Pons (tissue), 1 donor: ENCODE measurements around the gene EMC8.
"Not testable (repeated sequence)": the region's sequence is repeated elsewhere in the genome, so short reads cannot be mapped to it uniquely, and the experiment has no call there.

ENCODE experiments used
- DNase-seq: peaks from one replicate; pipeline ENCODE4 v3.0.0-alpha.2; 2016; ENCODE audit warnings: low spot score

The EMC8 gene

GRCh38 chr16:85799497-85800320, at the start of gene EMC8, which contains the start of gene COX4I1:
Gene EMC8 (minus strand): TSS chr16:85799544. CDS start chr16:85799295, 249 bp downstream.
Gene COX4I1 (plus strand): TSS chr16:85799695. CDS start chr16:85801206, 1,511 bp downstream.
- DNase-seq: peak; percentile 82

- DNase-seq: no peak
These were observed 49.6 kb upstream of the EMC8 start for GRCh38 chr16:85848986-85849385.

GRCh38 chr16:85847681-85848601, 48.6 kb upstream of the EMC8 start:
- DNase-seq: no peak

- no peak for DNase-seq
These were observed 47.7 kb upstream of the EMC8 start for GRCh38 chr16:85847036-85847435.

- no peak for DNase-seq
These were observed 47.1 kb upstream of the EMC8 start for GRCh38 chr16:85846461-85846860.

- DNase-seq: no peak
These were observed 45.9 kb upstream of the EMC8 start for GRCh38 chr16:85845266-85845665.

GRCh38 chr16:85844786-85845185, 45.4 kb upstream of the EMC8 start:
- no peak for DNase-seq

GRCh38 chr16:85844169-85844481, 44.8 kb upstream of the EMC8 start:
- DNase-seq: no peak

- DNase-seq: no peak
These were observed 44.3 kb upstream of the EMC8 start for GRCh38 chr16:85843471-85844168.

GRCh38 chr16:85842848-85843247, 43.5 kb upstream of the EMC8 start:
- DNase-seq: no peak

GRCh38 chr16:85842435-85842834, 43.1 kb upstream of the EMC8 start:
- no peak for DNase-seq

GRCh38 chr16:85840801-85841200, 41.5 kb upstream of the EMC8 start:
- DNase-seq: no peak

- DNase-seq: no peak
These were observed 41.1 kb upstream of the EMC8 start for GRCh38 chr16:85840395-85840794.

GRCh38 chr16:85839681-85840240, 40.4 kb upstream of the EMC8 start:
- no peak for DNase-seq

GRCh38 chr16:85838876-85839585, 39.7 kb upstream of the EMC8 start:
- no peak for DNase-seq

GRCh38 chr16:85838381-85838780, 39.0 kb upstream of the EMC8 start:
- peak; percentile 57 for DNase-seq

GRCh38 chr16:85837654-85838053, 38.3 kb upstream of the EMC8 start:
- DNase-seq: not testable (repeated sequence)

- no peak for DNase-seq
These were observed 37.6 kb upstream of the EMC8 start for GRCh38 chr16:85836706-85837582.

GRCh38 chr16:85835956-85836705, 36.8 kb upstream of the EMC8 start:
- DNase-seq: no peak
